Measurements from ENCODE around the gene GNGT1.
A peak's percentile ranks its signal among the peaks of the same experiment; 100 is the strongest.
"Not testable (repeated sequence)": the region's sequence is repeated elsewhere in the genome, so short reads cannot be mapped to it uniquely, and the experiment has no call there.

GNGT1 gene

GRCh38 chr7:93910076-93910994, 4.0 kb downstream of the GNGT1 start:
- no peak for DNase-seq (ENCODE audit: low read depth)

GRCh38 chr7:93911242-93911641, 4.9 kb downstream of the GNGT1 start:
- not testable (repeated sequence) for DNase-seq (ENCODE audit: low read depth)

- DNase-seq (ENCODE audit: low read depth): not testable (repeated sequence)
Measured at GRCh38 chr7:93911661-93912060, 5.3 kb downstream of the GNGT1 start.

- DNase-seq (ENCODE audit: low read depth): no peak
Measured at GRCh38 chr7:93913197-93913596, 6.8 kb downstream of the GNGT1 start.

- no peak for DNase-seq (ENCODE audit: low read depth)
Measured at GRCh38 chr7:93914581-93915066, 8.3 kb downstream of the GNGT1 start.

- DNase-seq (ENCODE audit: low read depth): not testable (repeated sequence)
Measured at GRCh38 chr7:93915206-93915842, 9.0 kb downstream of the GNGT1 start.

GRCh38 chr7:93915888-93916287, 9.5 kb downstream of the GNGT1 start:
- DNase-seq (ENCODE audit: low read depth): not testable (repeated sequence)

GRCh38 chr7:93916315-93916714, 9.9 kb downstream of the GNGT1 start:
- not testable (repeated sequence) for DNase-seq (ENCODE audit: low read depth)

GRCh38 chr7:93920496-93921182, 14.3 kb downstream of the GNGT1 start:
- no peak for DNase-seq (ENCODE audit: low read depth)

GRCh38 chr7:93921186-93921585, 14.8 kb downstream of the GNGT1 start:
- no peak for DNase-seq (ENCODE audit: low read depth)

- peak; percentile 61 for DNase-seq (ENCODE audit: low read depth)
Measured at GRCh38 chr7:93921607-93922566, 15.5 kb downstream of the GNGT1 start, which contains the start of gene GNG11. TSS of gene GNG11 (plus strand) at chr7:93921735. CDS start at chr7:93922138, 403 bp downstream.

- no peak for DNase-seq (ENCODE audit: low read depth)
Measured at GRCh38 chr7:93923296-93923695, 16.9 kb downstream of the GNGT1 start.

- no peak for DNase-seq (ENCODE audit: low read depth)
Measured at GRCh38 chr7:93923942-93924341, 17.6 kb downstream of the GNGT1 start.

GRCh38 chr7:93926800-93927199, 20.4 kb downstream of the GNGT1 start:
- no peak for DNase-seq (ENCODE audit: low read depth)

GRCh38 chr7:93927585-93927984, 21.2 kb downstream of the GNGT1 start:
- no peak for DNase-seq (ENCODE audit: low read depth)

- DNase-seq (ENCODE audit: low read depth): no peak
Measured at GRCh38 chr7:93931655-93932054, 25.3 kb downstream of the GNGT1 start.

GRCh38 chr7:93933156-93933555, 26.8 kb downstream of the GNGT1 start:
- no peak for DNase-seq (ENCODE audit: low read depth)

- no peak for DNase-seq (ENCODE audit: low read depth)
Measured at GRCh38 chr7:93935102-93935501, 28.7 kb downstream of the GNGT1 start.

GRCh38 chr7:93937818-93938217, 31.5 kb downstream of the GNGT1 start:
- no peak for DNase-seq (ENCODE audit: low read depth)

- no peak for DNase-seq (ENCODE audit: low read depth)
Measured at GRCh38 chr7:93938293-93938692, 31.9 kb downstream of the GNGT1 start.

GRCh38 chr7:93941945-93942344, 35.6 kb downstream of the GNGT1 start:
- DNase-seq (ENCODE audit: low read depth): no peak
